GM12864 (cell line): ENCODE measurements around the gene HAGHL.

Source experiments
- DNase-seq: peaks from one replicate; pipeline ENCODE4 v3.0.0-alpha.2; 2011; ENCODE audit warnings: low read depth
- H3K4me3 ChIP-seq: 2 replicates; pipeline ENCODE4 v1.5.1; 2011; ENCODE audit warnings: mild to moderate bottlenecking, low read depth, low read length, control low read depth
- TF ChIP-seq, protein P1 (sequence below): IDR thresholded peaks from 2 replicates; pipeline ENCODE4 v1.5.1; 2011; ENCODE audit warnings: low read depth, mild to moderate bottlenecking, moderate library complexity, low read length, control low read depth, inconsistent platforms; ENCODE audit errors: missing control alignments

The HAGHL gene

DNA sequence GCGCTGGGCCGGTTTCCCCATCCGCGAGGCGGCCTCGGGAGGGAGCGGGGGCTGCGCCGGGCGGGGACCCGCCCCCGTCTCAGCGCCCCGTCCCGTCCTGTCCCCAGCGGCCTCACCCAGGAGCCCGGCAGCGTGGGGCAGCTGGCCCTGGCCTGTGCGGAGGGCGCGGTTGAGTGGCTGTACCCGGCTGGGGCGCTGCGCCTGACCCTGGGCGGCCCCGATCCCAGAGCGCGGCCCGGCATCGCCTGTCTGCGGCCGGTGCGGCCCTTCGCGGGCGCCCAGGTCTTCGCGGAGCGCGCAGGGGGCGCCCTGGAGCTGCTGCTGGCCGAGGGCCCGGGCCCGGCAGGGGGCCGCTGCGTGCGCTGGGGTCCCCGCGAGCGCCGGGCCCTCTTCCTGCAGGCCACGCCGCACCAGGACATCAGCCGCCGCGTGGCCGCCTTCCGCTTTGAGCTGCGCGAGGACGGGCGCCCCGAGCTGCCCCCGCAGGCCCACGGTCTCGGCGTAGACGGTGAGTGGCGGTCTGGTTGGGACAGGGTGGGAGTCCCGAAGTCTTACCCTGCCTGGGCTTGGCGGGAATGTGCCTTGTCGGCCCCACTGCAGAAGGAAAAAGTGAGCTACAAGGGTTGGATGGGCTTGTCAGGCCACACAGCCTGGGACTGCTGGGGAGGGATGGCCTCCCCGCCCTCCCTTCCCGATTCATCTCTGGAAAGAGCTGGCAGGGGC is 11.3 kb upstream of the HAGHL start:
- TF ChIP-seq, protein P1, sequence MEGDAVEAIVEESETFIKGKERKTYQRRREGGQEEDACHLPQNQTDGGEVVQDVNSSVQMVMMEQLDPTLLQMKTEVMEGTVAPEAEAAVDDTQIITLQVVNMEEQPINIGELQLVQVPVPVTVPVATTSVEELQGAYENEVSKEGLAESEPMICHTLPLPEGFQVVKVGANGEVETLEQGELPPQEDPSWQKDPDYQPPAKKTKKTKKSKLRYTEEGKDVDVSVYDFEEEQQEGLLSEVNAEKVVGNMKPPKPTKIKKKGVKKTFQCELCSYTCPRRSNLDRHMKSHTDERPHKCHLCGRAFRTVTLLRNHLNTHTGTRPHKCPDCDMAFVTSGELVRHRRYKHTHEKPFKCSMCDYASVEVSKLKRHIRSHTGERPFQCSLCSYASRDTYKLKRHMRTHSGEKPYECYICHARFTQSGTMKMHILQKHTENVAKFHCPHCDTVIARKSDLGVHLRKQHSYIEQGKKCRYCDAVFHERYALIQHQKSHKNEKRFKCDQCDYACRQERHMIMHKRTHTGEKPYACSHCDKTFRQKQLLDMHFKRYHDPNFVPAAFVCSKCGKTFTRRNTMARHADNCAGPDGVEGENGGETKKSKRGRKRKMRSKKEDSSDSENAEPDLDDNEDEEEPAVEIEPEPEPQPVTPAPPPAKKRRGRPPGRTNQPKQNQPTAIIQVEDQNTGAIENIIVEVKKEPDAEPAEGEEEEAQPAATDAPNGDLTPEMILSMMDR: no peak
- DNase-seq: no peak
- peak overlapping the region; percentile 56 for H3K4me3 ChIP-seq

DNA sequence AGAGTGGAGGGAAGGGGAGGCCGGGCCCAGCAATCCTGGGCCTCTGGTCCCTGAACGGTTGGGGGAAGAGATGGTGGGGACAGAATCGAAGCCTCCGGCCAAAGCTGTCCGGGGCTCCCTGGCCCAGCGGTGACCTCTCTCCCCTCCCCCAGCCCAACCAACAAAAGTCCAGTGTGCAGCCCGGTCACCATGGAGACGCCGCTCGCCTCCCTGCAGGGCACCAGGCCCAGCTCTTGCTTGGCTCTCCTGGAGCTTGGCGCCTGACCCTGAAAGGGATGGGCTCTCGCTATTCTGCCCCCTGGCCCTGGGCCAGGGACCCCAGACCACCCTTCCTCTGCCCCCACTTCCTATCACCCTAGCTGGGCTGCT is 10.7 kb upstream of the HAGHL start:
- no peak overlapping the region for H3K4me3 ChIP-seq
- TF ChIP-seq, protein P1: no peak
- DNase-seq: no peak

DNA sequence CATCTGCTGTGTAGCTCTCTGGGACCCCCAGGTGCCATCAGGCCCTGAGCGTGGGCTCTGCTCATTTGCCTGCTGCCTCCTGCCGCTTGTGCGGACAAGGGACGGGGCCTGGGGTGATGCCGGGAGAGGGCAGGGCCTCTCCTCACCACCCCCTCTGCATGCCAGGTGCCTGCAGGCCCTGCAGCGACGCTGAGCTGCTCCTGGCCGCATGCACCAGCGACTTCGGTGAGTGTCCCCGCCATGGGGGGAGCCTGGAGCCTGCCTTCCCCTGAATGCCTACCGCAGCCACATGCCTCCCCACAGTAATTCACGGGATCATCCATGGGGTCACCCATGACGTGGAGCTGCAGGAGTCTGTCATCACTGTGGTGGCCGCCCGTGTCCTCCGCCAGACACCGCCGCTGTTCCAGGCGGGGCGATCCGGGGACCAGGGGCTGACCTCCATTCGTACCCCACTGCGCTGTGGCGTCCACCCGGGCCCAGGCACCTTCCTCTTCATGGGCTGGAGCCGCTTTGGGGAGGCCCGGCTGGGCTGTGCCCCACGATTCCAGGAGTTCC is 10.1 kb upstream of the HAGHL start:
- TF ChIP-seq, protein P1: no peak

DNA sequence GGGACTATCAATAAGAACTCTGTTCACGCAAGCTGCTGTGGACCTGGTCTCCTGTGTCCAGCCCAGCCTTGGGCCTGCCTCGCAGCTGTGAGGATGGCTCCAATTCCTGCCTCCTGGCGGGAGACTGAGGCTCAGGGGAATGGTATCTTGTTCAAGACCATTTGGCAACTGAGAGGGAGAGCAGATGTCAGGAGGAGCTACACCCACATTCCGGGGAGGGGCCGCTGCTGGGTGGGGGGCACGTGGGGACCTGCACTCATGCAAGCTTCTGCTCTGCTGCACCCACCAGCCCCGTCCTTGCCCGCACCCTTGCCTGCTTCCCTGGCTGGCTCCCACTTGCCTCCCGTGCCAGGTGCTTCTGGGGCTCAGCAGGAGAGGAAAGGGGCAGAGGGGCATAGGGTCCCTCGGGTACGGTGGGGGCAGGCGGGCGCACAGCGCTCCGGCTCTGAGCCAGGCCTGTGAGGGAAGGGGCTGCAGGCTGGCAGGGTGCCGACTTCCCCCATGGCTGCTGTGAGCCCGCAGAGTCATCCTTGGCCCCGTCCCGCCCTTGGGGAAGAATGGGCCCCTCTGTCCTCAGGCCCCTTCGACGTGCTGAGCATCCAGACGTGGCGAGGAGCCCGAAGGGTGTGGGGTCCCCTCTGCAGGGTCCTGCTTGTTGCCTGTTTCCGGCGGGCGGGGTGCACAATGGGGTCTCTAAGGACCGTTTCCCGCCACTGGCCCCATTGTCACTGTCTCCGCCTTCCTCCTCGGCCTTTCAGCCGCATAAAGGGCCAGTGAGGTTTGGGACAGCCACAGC is 9.3 kb upstream of the HAGHL start:
- H3K4me3 ChIP-seq: no peak overlapping the region
- TF ChIP-seq, protein P1: no peak
- DNase-seq: no peak

More for the DNA sequence above, 10.1 kb upstream of the HAGHL start:
- DNase-seq: no peak
- no peak overlapping the region for H3K4me3 ChIP-seq

DNA sequence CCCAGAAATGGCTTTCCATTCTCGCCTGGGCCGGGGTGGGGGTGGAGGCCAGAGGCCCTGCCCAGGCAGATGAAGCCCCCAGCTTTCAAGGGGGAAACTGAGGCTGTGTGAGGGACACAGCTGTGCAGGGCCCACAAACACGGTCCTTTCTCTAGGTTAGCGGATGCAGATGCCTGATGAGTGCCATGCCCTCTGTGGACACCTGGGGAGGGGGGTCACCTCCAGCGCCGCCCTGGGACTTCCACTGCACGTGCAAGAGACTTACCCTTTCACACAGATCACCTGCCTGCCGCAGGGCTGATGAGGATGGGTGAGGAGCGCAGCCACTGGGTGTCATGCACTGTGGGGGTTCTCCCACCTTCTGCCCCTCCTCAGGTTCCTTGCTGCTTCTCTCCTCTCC is 8.5 kb upstream of the HAGHL start:
- no peak overlapping the region for H3K4me3 ChIP-seq
- TF ChIP-seq, protein P1: no peak
- DNase-seq: no peak

DNA sequence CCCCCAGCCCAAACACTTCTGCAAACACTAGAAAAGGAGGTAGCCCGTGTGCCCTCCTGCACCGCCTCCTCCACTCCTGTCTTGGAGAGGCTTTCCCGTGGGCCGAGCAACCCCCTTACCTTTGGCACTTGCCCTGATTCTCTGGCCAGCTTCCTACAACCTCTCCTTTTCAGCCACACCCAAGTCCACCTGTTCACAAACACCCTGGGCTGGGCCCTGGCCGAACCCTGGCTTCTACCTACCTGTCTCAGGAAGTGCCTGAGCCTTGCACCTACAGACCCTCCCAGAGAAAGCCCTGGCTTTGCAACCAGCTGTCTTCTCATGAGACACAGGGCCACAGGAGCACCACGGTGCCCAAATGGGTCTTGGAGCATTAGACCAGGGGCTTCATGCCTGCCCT is 8.0 kb upstream of the HAGHL start:
- DNase-seq: no peak
- H3K4me3 ChIP-seq: no peak overlapping the region
- TF ChIP-seq, protein P1: no peak
